Measurements from ENCODE around the gene FXR2. TPM values are rescaled to one million over a fixed set of nuclear protein-coding genes. Genes with fewer than 3 reads are reported as not detected.

The FXR2 gene
- total RNA-seq, 1 experiment from 2014 or later, result 49.7 TPM

GRCh38 chr17:7561589-7562207 lies 53.0 kb downstream of the FXR2 start, which contains the start of gene SENP3 (continued):
- no peak for TF ChIP-seq CTCF (IDR thresholded peaks at IDR 0.05 in 2 of 3, conservative IDR thresholded peaks at IDR 0.05 in 1 of 3; ENCODE audit: borderline replicate concordance in 1 of 3, insufficient read depth in 1 of 3, low read depth in 2 of 3, low read length in 2 of 3)

GRCh38 chr17:7561028-7561575 lies 53.6 kb downstream of the FXR2 start:
- peak; percentile 76 for ATAC-seq
- H3K27me3 ChIP-seq (ENCODE audit: insufficient read depth, low read length), result no peaks in the 10 kb centered on the region
- ChIA-PET POLR2A (interaction anchor here (0.6 to 2.0 kb wide), 12 partner anchors 11 to 612 kb away, joined by 3 to 7 read pairs (median 3); partner anchors contain the start of genes MPDU1, POLR2A, TMEM102 and TNK1), RAD21 (ENCODE audit: low non-redundant PET in 1 of 2, low total read pairs in 2 of 2, uncharacterized antibody in 2 of 2, unreplicated experiment in 2 of 2) (interaction anchor here (1.0 to 1.7 kb wide), 2 partner anchors 11 to 205 kb away, joined by 3 to 4 read pairs; no protein-coding TSS in a partner anchor), CTCF (interaction anchor here (0.6 to 2.4 kb wide), 28 partner anchors 9 to 515 kb away, joined by 3 to 37 read pairs (median 4); partner anchors contain the start of genes CD68, NEURL4, PLSCR3 and SLC2A4)
- DNase-seq (ENCODE audit: low read depth, low spot score), result peak; percentile 71
- no peak overlapping the region for H2AFZ ChIP-seq (ENCODE audit: low read depth, low read length, poor library complexity, severe bottlenecking)
- H4K20me1 ChIP-seq (ENCODE audit: insufficient read depth), result no peaks in the 10 kb centered on the region
- intact Hi-C loops (cut with micrococcal nuclease), result loop anchor here (1.0 to 10.0 kb wide), 5 partner anchors 47 to 205 kb away; partner anchors contain the start of genes CHRNB1, POLR2A and SLC35G6
- H3K9me3 ChIP-seq (ENCODE audit: control insufficient read depth in 1 of 2, insufficient read depth in 1 of 2, low read depth in 1 of 2, low read length in 2 of 2), result no peaks in the 10 kb centered on the region
- peak overlapping the region; percentile 95 for H3K4me2 ChIP-seq (ENCODE audit: low read length)
- BruUV-seq (replicated peaks), result TSS peak; percentile 82
- peak overlapping the region; percentile 79 to 83 for H3K4me3 ChIP-seq (replicated peaks in 1 of 2; ENCODE audit: low read depth in 1 of 2, low read length in 2 of 2)
- H3K4me1 ChIP-seq (ENCODE audit: control insufficient read depth in 1 of 2, insufficient read depth in 2 of 2, low read length in 2 of 2), result peaks cover 27 to 55% of the 10 kb centered on the region in 2 experiments
- no peaks in the 10 kb centered on the region for H3K9me2 ChIP-seq (ENCODE audit: insufficient read depth)
- H3K36me3 ChIP-seq (ENCODE audit: control insufficient read depth in 1 of 2, insufficient read depth in 2 of 2, low read length in 2 of 2), result peaks cover 22 to 28% of the 10 kb centered on the region in 2 experiments
- H3K79me2 ChIP-seq (ENCODE audit: insufficient read depth, low read length), result peaks cover 47% of the 10 kb centered on the region
- peak overlapping the region; percentile 86 for H3K27ac ChIP-seq (ENCODE audit: low read depth, low read length)
- peak overlapping the region; percentile 98 for H3K9ac ChIP-seq (ENCODE audit: low read length)
- TF ChIP-seq EGR1 (IDR thresholded peaks at IDR 0.05; ENCODE audit: low read depth), result no peak
- TF ChIP-seq EZH2phosphoT487 (IDR thresholded peaks at IDR 0.05; ENCODE audit: borderline replicate concordance), result no peak
- TF ChIP-seq JUND (IDR thresholded peaks at IDR 0.05), result no peak
- no peak for TF ChIP-seq POLR2A (IDR thresholded peaks at IDR 0.05; ENCODE audit: borderline replicate concordance, extremely low read depth, insufficient read depth, insufficient read length)
- TF ChIP-seq ATF3 (IDR thresholded peaks at IDR 0.05), result no peak
- TF ChIP-seq CTCF (IDR thresholded peaks at IDR 0.05 in 2 of 3, conservative IDR thresholded peaks at IDR 0.05 in 1 of 3; ENCODE audit: borderline replicate concordance in 1 of 3, insufficient read depth in 1 of 3, low read depth in 2 of 3, low read length in 2 of 3), result peak; percentile 73 to 88 (median 78)
- TF ChIP-seq SRF (IDR thresholded peaks at IDR 0.05; ENCODE audit: low read depth), result no peak
- TF ChIP-seq TCF7L2 (IDR thresholded peaks at IDR 0.05; ENCODE audit: borderline replicate concordance, extremely low read depth, insufficient read depth, insufficient read length), result no peak
- no peak; the same call in 1 of the 2 replicates for TF ChIP-seq SIN3A (IDR thresholded peaks at IDR 0.05; ENCODE audit: low read depth)
- no peak for TF ChIP-seq CEBPB (IDR thresholded peaks at IDR 0.05; ENCODE audit: low read depth)
- no peak for TF ChIP-seq REST (IDR thresholded peaks at IDR 0.05; ENCODE audit: low read depth)
- no peak for TF ChIP-seq ZNF274 (IDR thresholded peaks at IDR 0.05; ENCODE audit: low read depth, low read length)
- no peak for TF ChIP-seq CBX3 (IDR thresholded peaks at IDR 0.05; ENCODE audit: low read depth)
- TF ChIP-seq MAX (IDR thresholded peaks at IDR 0.05), result peak; percentile 73
- TF ChIP-seq ELF1 (IDR thresholded peaks at IDR 0.05; ENCODE audit: borderline replicate concordance, low read depth), result no peak
